Calu3 (cell line): Measurements from ENCODE around the gene ANXA9. TPM values are rescaled to one million over a fixed set of nuclear protein-coding genes. Genes with fewer than 3 reads are reported as not detected.

Source experiments
- Bru-seq: library from RNA; stranded (reverse); fragments of 400-500 nt; gene quantifications from one replicate; lab custom pipeline; 2021; lab: Mats Ljungman, UMichigan
- BruChase-seq, 2 experiments: library from RNA; stranded (reverse); fragments of 400-500 nt; gene quantifications; one replicate each; lab custom pipeline; 2021; lab: Mats Ljungman, UMichigan
- BruUV-seq: library from RNA; stranded (reverse); fragments of 400-500 nt; replicated peaks from 2 replicates; lab custom pipeline; 2021; lab: Mats Ljungman, UMichigan
- CTCF ChIA-PET: fragments of 300-600 bp; sonication (Branson Sonifier 250); formaldehyde crosslinking; loops from one replicate; lab custom pipeline; 2022; ENCODE audit warnings: antibody characterized with exemption; lab: Charles Lee
- DNase-seq: peaks from one replicate; pipeline ENCODE4 v3.0.0; 2022
- H3K27ac Mint-ChIP-seq: one replicate; pipeline ENCODE4 v1.8.0; 2022; ENCODE audit warnings: mixed read lengths; ENCODE audit not compliant: unreplicated experiment
- H3K27me3 Mint-ChIP-seq: one replicate; pipeline ENCODE4 v1.8.0; 2022; ENCODE audit warnings: mixed read lengths; ENCODE audit not compliant: unreplicated experiment
- H3K36me3 Mint-ChIP-seq: one replicate; pipeline ENCODE4 v1.8.0; 2022; ENCODE audit warnings: mild to moderate bottlenecking, moderate library complexity, mixed read lengths; ENCODE audit not compliant: insufficient read depth, unreplicated experiment
- H3K4me1 Mint-ChIP-seq: one replicate; pipeline ENCODE4 v1.8.0; 2022; ENCODE audit warnings: mild to moderate bottlenecking, low read depth, mixed read lengths; ENCODE audit not compliant: unreplicated experiment
- H3K4me3 Mint-ChIP-seq: one replicate; pipeline ENCODE4 v1.8.0; 2022; ENCODE audit warnings: mild to moderate bottlenecking, low read depth, moderate library complexity, mixed read lengths; ENCODE audit not compliant: unreplicated experiment
- H3K9me3 Mint-ChIP-seq: one replicate; pipeline ENCODE4 v1.8.0; 2022; ENCODE audit warnings: low read depth, mixed read lengths; ENCODE audit not compliant: unreplicated experiment
- intact Hi-C: fragments of 100-400 bp; cut with micrococcal nuclease; formaldehyde crosslinking; loops from one replicate; pipeline ENCODE4 v1.10.0; 2022; ENCODE audit not compliant: unreplicated experiment
- long read RNA-seq: library from polyadenylated mRNA; stranded (forward); transcript quantifications from one replicate; pipeline ENCODE4 v2.0.0, GENCODE V29; 2022
- total RNA-seq: library from RNA; stranded (reverse); gene quantifications from 2 replicates; pipeline ENCODE4 v1.2.3, GENCODE V29; 2022
- TF ChIP-seq, protein P1 (sequence below): fragments of 200-600 bp; IDR thresholded peaks from one replicate; pipeline ENCODE4 v1.8.0; 2022; ENCODE audit warnings: antibody characterized with exemption; ENCODE audit not compliant: unreplicated experiment

ANXA9 gene, protein sequence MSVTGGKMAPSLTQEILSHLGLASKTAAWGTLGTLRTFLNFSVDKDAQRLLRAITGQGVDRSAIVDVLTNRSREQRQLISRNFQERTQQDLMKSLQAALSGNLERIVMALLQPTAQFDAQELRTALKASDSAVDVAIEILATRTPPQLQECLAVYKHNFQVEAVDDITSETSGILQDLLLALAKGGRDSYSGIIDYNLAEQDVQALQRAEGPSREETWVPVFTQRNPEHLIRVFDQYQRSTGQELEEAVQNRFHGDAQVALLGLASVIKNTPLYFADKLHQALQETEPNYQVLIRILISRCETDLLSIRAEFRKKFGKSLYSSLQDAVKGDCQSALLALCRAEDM
- total RNA-seq = 15.4 and 20.1 TPM in 2 replicates
- Bru-seq, nascent RNA = percentile 54 among the genes with signal in this experiment
- BruChase-seq, experiment 1, labeled RNA remaining after a 6-hour chase = percentile 52 among the genes with signal in this experiment
- BruChase-seq, experiment 2, labeled RNA remaining after a 2-hour chase = percentile 50 among the genes with signal in this experiment
- long read RNA-seq, transcript ANXA9-201 (14 exons, 1,826 nt) = major isoform, 38 of 50 reads
- long read RNA-seq, partial matches to known transcripts = 4 of 50 reads
- long read RNA-seq, other reads (novel, unspliced or antisense) = 8 of 50 reads

DNA sequence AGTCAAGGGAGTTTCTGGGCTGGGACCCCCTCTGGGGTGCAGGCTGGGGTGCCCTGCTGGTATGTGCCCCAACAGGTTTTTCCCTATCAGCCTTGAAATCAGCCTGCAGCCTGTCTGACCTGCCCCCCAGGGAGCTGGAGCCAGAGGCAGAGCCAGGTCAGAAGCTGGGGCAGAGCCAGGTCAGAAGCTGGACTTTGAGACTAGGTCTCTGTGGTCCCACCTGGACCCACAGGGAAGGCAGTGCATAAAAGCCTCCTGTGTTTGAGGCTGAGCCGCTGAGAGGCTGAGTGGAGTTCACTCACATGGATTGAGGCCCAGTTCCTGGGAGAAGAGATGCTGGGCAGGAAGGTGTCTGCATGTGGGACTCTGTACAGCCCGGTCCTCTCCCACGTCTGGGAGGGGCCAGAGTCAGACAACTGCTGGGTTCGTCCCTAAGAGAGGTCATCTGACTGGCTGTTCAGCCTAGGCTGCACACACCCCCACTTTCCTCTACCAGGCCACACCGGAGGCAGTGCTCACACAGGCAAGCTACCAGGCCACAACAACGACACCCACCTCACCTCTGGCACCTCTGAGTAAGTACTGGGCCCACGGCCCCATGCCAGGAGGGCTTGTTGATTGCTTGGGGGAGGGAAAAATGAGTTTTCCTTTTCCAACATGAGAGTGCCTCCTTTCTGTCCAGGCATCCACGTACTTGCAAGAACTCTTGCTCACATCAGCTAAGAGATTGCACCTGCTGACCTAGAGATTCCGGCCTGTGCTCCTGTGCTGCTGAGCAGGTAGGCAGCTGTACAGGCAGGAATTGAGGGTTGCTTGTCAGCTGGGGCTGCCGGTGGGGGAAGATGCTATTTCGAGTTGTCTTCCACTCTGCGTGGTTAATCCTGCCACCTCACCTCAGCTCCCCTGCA is at the start of gene ANXA9:
Gene ANXA9, plus strand, starts transcription at position 488 of the 908 bp plus-strand sequence. CDS start 814 bp downstream, outside the sequence.
- DNase-seq = peak; percentile 73
- BruUV-seq = no TSS peak
- intact Hi-C loops = no loop called here
- CTCF ChIA-PET = interaction anchor here (0.5 to 2.3 kb wide), 9 partner anchors 14 to 285 kb away, joined by 3 to 32 read pairs (median 4); partner anchors contain the start of genes GOLPH3L, MINDY1 and SETDB1
- Mint-ChIP-seq H3K36me3 (peaks cover 12% of the 10 kb centered on the region), H3K27me3 (no peaks in the 10 kb centered on the region), H3K4me1 (peaks cover 62% of the 10 kb centered on the region), H3K9me3 (no peaks in the 10 kb centered on the region), H3K27ac (peak within 1 kb of the TSS; percentile 90), H3K4me3 (peak within 1 kb of the TSS; percentile 60)
- TF ChIP-seq, protein P1, sequence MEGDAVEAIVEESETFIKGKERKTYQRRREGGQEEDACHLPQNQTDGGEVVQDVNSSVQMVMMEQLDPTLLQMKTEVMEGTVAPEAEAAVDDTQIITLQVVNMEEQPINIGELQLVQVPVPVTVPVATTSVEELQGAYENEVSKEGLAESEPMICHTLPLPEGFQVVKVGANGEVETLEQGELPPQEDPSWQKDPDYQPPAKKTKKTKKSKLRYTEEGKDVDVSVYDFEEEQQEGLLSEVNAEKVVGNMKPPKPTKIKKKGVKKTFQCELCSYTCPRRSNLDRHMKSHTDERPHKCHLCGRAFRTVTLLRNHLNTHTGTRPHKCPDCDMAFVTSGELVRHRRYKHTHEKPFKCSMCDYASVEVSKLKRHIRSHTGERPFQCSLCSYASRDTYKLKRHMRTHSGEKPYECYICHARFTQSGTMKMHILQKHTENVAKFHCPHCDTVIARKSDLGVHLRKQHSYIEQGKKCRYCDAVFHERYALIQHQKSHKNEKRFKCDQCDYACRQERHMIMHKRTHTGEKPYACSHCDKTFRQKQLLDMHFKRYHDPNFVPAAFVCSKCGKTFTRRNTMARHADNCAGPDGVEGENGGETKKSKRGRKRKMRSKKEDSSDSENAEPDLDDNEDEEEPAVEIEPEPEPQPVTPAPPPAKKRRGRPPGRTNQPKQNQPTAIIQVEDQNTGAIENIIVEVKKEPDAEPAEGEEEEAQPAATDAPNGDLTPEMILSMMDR = no peak

DNA sequence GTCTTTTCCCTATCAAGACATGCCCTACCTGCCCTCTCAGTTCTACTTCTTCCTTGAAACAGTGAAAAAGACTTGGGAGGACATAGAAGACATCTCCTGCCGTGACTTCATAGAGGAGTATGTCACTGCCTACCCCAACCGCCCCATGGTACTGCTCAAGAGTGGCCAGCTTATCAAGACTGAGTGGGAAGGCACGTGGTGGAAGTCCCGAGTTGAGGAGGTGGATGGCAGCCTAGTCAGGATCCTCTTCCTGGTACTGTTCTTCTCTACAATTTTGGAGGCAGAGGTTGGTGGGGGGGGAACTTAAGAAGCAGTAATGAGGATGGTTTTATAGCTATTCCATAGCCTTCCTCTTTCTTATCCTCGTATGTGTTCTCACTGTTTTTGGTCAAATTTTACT is 37.2 kb upstream of the ANXA9 start:
- Mint-ChIP-seq H3K4me3 (no peak overlapping the region), H3K9me3 (no peaks in the 10 kb centered on the region), H3K27me3 (no peaks in the 10 kb centered on the region), H3K27ac (no peak overlapping the region), H3K4me1 (no peaks in the 10 kb centered on the region), H3K36me3 (peaks cover 71% of the 10 kb centered on the region)
- TF ChIP-seq, protein P1 = no peak
- BruUV-seq = no TSS peak
- CTCF ChIA-PET = no interaction called here
- intact Hi-C loops = no loop called here
- DNase-seq = no peak

DNA sequence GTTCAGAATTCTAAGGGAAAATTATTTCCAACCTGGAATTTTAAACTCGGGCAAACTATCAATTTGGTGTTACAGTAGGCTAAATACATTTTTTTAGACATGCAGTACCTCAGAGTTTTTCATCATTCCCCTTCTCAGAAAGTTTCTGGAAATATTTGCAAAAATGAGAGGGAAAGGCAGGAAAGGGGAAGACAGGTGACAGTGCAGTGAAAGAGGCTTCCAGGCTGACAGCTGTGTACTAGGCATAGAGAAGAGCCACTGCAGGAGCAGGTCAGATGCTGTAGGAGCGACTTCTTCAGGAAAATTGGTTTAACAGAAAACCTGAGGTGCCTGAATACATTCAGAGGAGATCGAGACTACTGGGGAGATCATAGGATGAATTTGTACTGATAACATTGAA is 27.4 kb upstream of the ANXA9 start:
- TF ChIP-seq, protein P1 = no peak
- Mint-ChIP-seq H3K27ac (no peak overlapping the region), H3K9me3 (no peaks in the 10 kb centered on the region), H3K27me3 (no peaks in the 10 kb centered on the region), H3K36me3 (peaks cover 66% of the 10 kb centered on the region), H3K4me1 (peaks cover 5% of the 10 kb centered on the region), H3K4me3 (no peak overlapping the region)
- CTCF ChIA-PET = no interaction called here
- DNase-seq = no peak
- intact Hi-C loops = no loop called here
- BruUV-seq = no TSS peak

DNA sequence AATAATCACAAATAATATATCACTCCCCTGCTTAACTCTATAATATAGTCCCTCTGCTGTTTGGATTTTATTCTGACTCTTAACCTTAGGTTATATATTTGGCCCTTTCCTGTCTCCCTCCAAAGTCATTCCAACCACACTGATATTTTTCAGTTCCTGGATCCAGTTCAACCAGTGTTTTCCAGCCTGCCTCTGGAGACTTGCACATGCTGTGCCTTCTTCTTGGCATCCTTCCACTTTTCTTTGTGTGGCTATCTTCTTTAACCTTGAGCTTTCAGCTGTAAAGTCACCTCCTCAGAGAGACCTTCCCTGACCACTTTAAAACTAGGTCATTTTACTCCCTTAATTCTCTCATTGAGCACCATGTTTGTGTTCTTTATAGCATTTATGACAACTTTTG is 26.8 kb upstream of the ANXA9 start:
- Mint-ChIP-seq H3K27ac (no peak overlapping the region), H3K9me3 (no peaks in the 10 kb centered on the region), H3K36me3 (peaks cover 66% of the 10 kb centered on the region), H3K4me3 (no peak overlapping the region), H3K27me3 (no peaks in the 10 kb centered on the region), H3K4me1 (peaks cover 5% of the 10 kb centered on the region)
- intact Hi-C loops = no loop called here
- CTCF ChIA-PET = interaction anchor here (0.6 kb wide), 1 partner anchor 167 kb away, joined by 3 read pairs; no protein-coding TSS in a partner anchor
- BruUV-seq = no TSS peak
- TF ChIP-seq, protein P1 = no peak
- DNase-seq = no peak
